HUES64 (cell line): ENCODE results near the gene RNU11. TPM values are rescaled to one million over a fixed set of nuclear protein-coding genes. Genes with fewer than 3 reads are reported as not detected.

Experiments used
- H3K27ac ChIP-seq: 2 replicates; pipeline ENCODE4 v1.7.0; 2013; ENCODE audit warnings: low read depth, low read length, inconsistent platforms
- H3K27me3 ChIP-seq: 2 replicates; pipeline ENCODE4 v1.6.1; 2013; ENCODE audit warnings: mild to moderate bottlenecking, low read length; ENCODE audit not compliant: insufficient read depth
- H3K36me3 ChIP-seq: 2 replicates; pipeline ENCODE4 v1.6.1; 2013; ENCODE audit warnings: mild to moderate bottlenecking, low read length; ENCODE audit not compliant: insufficient read depth
- H3K4me1 ChIP-seq: 2 replicates; pipeline ENCODE4 v1.6.1; 2013; ENCODE audit warnings: mild to moderate bottlenecking, low read length, moderate library complexity; ENCODE audit not compliant: insufficient read depth
- H3K4me3 ChIP-seq: 2 replicates; pipeline ENCODE4 v1.5.1; 2013; ENCODE audit warnings: mild to moderate bottlenecking, low read length, moderate library complexity
- H3K9ac ChIP-seq: 2 replicates; pipeline ENCODE4 v1.6.1; 2013; ENCODE audit warnings: mild to moderate bottlenecking, low read depth, low read length
- H3K9me3 ChIP-seq: 2 replicates; pipeline ENCODE4 v1.6.1; 2013; ENCODE audit warnings: low read depth, low read length; ENCODE audit not compliant: insufficient read depth
- WGBS: fragments of 150-250, 120-280 bp; methylation state at CpG from one replicate; pipeline ENCODE4 v1.1.7; 2013; ENCODE audit warnings: missing lambda C conversion rate; 5-methylcytosine and 5-hydroxymethylcytosine counted together
- polyA plus RNA-seq, 2 experiments: library from polyadenylated mRNA; stranded (reverse); fragments of 50-300 nt; gene quantifications; one replicate each; pipeline ENCODE4 v1.2.3, GENCODE V29; 2013

The RNU11 gene
- 5,976 TPM for polyA plus RNA-seq (2013, experiment 1 of 2)
- 5,446 TPM for polyA plus RNA-seq (2013, experiment 2 of 2)

GRCh38 chr1:28648474-28649198, at the start of gene RNU11:
RNU11 (plus strand) TSS chr1:28648600.
- no peaks in the 10 kb centered on the region for H3K36me3 ChIP-seq
- peak within 1 kb of the TSS; percentile 98 for H3K27ac ChIP-seq
- H3K27me3 ChIP-seq, result no peaks in the 10 kb centered on the region
- H3K9me3 ChIP-seq, result no peaks in the 10 kb centered on the region
- H3K9ac ChIP-seq, result peak within 1 kb of the TSS; percentile 97
- 7% methylated on average over 27 of the region's 28 CpGs for WGBS
- H3K4me1 ChIP-seq, result peaks cover 4% of the 10 kb centered on the region
- H3K4me3 ChIP-seq, result peak within 1 kb of the TSS; percentile 54

GRCh38 chr1:28601696-28602095, 46.7 kb upstream of the RNU11 start:
- Histone ChIP-seq H3K9me3 (no peaks in the 10 kb centered on the region), H3K27ac (no peak overlapping the region), H3K27me3 (no peaks in the 10 kb centered on the region), H3K4me1 (peaks cover 3% of the 10 kb centered on the region; the same call in 1 of the 2 replicates), H3K36me3 (peaks cover 43% of the 10 kb centered on the region), H3K9ac (no peak overlapping the region), H3K4me3 (no peak overlapping the region)
- WGBS, result 90% methylated on average over 3 of the region's 3 CpGs

- Histone ChIP-seq H3K27me3 (no peaks in the 10 kb centered on the region), H3K9ac (no peak overlapping the region), H3K36me3 (peaks cover 47% of the 10 kb centered on the region), H3K9me3 (no peaks in the 10 kb centered on the region), H3K4me1 (peaks cover 3% of the 10 kb centered on the region; the same call in 1 of the 2 replicates), H3K27ac (no peak overlapping the region), H3K4me3 (no peak overlapping the region)
- WGBS, result 81% methylated on average over 14 of the region's 15 CpGs
These were observed 45.6 kb upstream of the RNU11 start for GRCh38 chr1:28602536-28603439.

DNA sequence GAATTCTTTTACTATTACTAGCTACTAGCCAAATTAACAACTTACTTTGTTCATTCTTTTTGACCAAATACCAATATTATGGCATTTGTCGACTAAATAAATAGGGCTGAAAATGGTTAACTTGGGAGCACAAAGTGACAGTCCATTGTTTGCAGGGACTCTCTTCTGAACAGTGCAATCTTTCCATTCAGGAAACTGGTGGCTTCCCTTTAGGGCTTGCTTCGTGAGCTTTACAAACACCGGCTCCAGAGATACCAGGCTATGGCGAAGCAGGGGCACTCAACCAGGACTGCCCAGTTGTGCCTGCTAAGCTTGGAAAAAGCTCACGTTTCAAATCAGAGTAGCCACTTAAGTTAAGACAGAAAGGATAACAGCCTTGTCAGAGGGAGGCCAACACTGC, 44.0 kb upstream of the RNU11 start:
- WGBS, result 94% methylated on average over 5 of the region's 5 CpGs
- Histone ChIP-seq H3K27ac (no peak overlapping the region), H3K9ac (no peak overlapping the region), H3K4me1 (no peaks in the 10 kb centered on the region; the same call in 1 of the 2 replicates), H3K4me3 (no peak overlapping the region), H3K9me3 (no peaks in the 10 kb centered on the region), H3K36me3 (peaks cover 50% of the 10 kb centered on the region), H3K27me3 (no peaks in the 10 kb centered on the region)

- H3K36me3 ChIP-seq, result peaks cover 54% of the 10 kb centered on the region
- H3K9me3 ChIP-seq, result no peaks in the 10 kb centered on the region
- no peak overlapping the region for H3K4me3 ChIP-seq
- 0 out of 2 replicates have a peak overlapping the region, but pooled peaks have one; percentile 41 for H3K27ac ChIP-seq
- H3K9ac ChIP-seq, result no peak overlapping the region
- H3K4me1 ChIP-seq, result no peaks in the 10 kb centered on the region; the same call in 1 of the 2 replicates
- WGBS, result 95% methylated on average over 6 of the region's 6 CpGs
- H3K27me3 ChIP-seq, result no peaks in the 10 kb centered on the region
These were observed 43.4 kb upstream of the RNU11 start for GRCh38 chr1:28604962-28605361.

DNA sequence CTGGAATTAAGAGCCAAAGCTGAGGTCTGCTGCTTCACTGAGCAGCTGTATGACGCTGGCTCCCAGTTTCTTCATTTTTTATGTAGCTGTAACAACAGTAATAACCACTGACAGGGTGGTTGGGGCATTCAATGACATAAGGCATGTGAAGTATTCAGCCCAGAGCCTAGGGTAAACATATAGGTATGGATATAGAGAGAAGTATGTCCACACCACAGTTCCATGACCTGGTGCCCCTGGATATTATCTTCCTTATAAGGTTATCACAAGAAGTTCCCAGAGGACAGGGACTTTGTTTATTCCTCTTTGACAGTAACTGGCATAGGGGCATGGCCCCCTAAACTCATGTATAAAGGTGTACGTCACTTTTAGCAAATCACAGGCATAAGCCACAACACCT, 41.6 kb upstream of the RNU11 start:
- H3K9ac ChIP-seq, result no peak overlapping the region
- H3K4me3 ChIP-seq, result no peak overlapping the region
- no peaks in the 10 kb centered on the region for H3K9me3 ChIP-seq
- no peaks in the 10 kb centered on the region for H3K27me3 ChIP-seq
- peaks cover 61% of the 10 kb centered on the region for H3K36me3 ChIP-seq
- H3K27ac ChIP-seq, result no peak overlapping the region
- 94% methylated on average over 2 of the region's 2 CpGs for WGBS
- H3K4me1 ChIP-seq, result no peaks in the 10 kb centered on the region; the same call in 1 of the 2 replicates

GRCh38 chr1:28613175-28613574, 35.2 kb upstream of the RNU11 start:
- Histone ChIP-seq H3K9me3 (no peaks in the 10 kb centered on the region), H3K27ac (no peak overlapping the region), H3K4me1 (no peaks in the 10 kb centered on the region), H3K36me3 (peaks cover 63% of the 10 kb centered on the region), H3K27me3 (no peaks in the 10 kb centered on the region), H3K9ac (no peak overlapping the region), H3K4me3 (no peak overlapping the region)
- 96% methylated on average over 5 of the region's 5 CpGs for WGBS

DNA sequence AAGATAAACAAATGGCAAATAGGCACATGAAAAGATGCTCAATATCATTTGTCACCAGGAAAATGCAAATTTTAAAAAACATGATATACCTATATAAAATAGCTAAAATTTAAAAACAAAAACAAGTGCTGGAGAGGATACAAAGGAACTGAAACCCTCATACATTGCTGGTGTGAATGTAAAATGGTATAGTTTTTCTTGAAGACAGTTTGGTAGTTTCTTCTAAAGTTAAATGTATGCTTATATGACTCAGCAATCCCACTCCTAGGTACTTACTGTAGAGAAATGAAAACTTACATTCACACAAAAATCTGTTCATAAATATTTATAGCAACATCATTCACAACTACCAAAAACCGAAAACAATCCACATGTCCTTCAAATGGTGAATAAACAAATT, 16.7 kb upstream of the RNU11 start:
- H3K4me3 ChIP-seq, result no peak overlapping the region
- no peaks in the 10 kb centered on the region for H3K27me3 ChIP-seq
- WGBS, result no CpG with 5 or more reads among the region's 1 CpG
- no peaks in the 10 kb centered on the region for H3K4me1 ChIP-seq
- H3K36me3 ChIP-seq, result no peaks in the 10 kb centered on the region
- H3K9ac ChIP-seq, result no peak overlapping the region
- H3K27ac ChIP-seq, result no peak overlapping the region
- H3K9me3 ChIP-seq, result no peaks in the 10 kb centered on the region

DNA sequence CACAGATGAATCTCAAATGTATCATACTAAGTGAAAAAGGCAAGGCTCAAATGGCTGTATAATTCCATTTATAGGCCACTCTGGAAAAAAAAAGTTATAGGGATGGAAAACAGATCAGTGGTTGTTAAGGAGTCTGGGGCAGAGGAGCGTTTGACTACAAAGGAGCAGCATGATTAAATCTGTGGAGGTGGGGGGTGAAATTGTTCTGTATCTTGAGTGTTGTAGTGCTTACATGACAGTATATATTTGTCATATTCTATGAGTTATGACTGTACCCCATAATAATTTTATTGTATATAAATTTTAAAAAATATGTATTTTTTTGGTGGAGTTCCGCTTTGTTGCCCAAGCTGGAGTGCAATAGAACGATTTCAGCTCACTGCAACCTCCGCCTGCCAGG, 15.8 kb upstream of the RNU11 start:
- H3K27me3 ChIP-seq, result no peaks in the 10 kb centered on the region
- H3K4me1 ChIP-seq, result no peaks in the 10 kb centered on the region
- H3K9me3 ChIP-seq, result no peaks in the 10 kb centered on the region
- WGBS, result 97% methylated on average over 4 of the region's 4 CpGs
- H3K27ac ChIP-seq, result no peak overlapping the region
- no peaks in the 10 kb centered on the region for H3K36me3 ChIP-seq
- H3K4me3 ChIP-seq, result no peak overlapping the region
- H3K9ac ChIP-seq, result no peak overlapping the region

DNA sequence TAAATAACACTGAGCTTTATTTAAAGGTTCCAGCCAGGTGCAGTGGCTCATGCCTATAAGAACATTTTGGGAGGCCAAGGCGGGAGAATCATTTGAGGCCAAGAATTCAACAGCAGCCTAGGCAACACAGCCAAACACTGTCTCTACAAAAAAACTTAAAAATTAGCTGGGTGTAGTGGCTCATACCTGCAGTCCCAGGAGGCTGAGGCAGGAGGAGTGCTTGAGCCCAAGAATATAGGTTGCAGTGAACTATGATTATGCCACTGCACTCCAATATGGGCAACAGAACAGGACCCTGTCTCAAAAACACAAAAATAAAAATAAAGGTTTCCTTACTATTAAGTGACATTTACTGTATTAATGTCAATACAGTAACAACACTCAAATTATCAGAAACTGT, 7.6 kb upstream of the RNU11 start:
- Histone ChIP-seq H3K9ac (no peak overlapping the region), H3K9me3 (no peaks in the 10 kb centered on the region), H3K4me3 (no peak overlapping the region), H3K4me1 (peaks cover 10% of the 10 kb centered on the region), H3K27ac (no peak overlapping the region), H3K36me3 (no peaks in the 10 kb centered on the region), H3K27me3 (no peaks in the 10 kb centered on the region)
- 89% methylated on average over 1 of the region's 1 CpG for WGBS
